HG02943 (cell line): ENCODE measurements around the gene TERT.
"Not testable (repeated sequence)": the region's sequence is repeated elsewhere in the genome, so short reads cannot be mapped to it uniquely, and the experiment has no call there.

Experiments
- ATAC-seq: cut with Tn5 transposase; IDR thresholded peaks from one replicate; pipeline ENCODE4 v1.9.1; 2021; ENCODE audit warnings: mild to moderate bottlenecking, low read depth, moderate library complexity; ENCODE audit not compliant: unreplicated experiment

The TERT gene

DNA sequence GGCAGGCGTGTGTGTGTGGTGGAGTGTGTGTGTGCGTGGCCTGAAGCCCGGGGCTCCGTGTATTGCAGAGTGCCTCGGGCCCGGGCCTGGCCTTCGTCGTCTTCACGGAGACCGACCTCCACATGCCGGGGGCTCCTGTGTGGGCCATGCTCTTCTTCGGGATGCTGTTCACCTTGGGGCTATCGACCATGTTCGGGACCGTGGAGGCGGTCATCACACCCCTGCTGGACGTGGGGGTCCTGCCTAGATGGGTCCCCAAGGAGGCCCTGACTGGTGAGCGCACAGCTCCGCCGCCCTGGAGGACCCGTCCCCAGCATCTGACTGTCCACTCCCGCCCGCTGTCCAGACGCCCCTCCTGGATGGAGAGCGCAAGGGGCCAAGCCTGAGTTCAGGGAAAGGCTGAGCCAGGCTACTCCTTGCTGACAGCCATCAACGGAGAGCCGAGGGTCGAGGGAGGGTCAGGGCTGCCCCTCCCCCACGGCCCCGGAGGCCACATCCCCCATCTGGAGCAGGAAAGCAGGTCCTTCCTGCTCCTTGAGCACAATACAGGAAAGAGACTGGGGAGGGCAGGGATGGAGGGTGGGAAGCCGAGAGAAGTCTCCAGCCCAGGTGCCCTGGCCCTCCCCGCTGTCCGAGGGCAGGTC lies 51.3 kb downstream of the TERT start:
- ATAC-seq: no peak

DNA sequence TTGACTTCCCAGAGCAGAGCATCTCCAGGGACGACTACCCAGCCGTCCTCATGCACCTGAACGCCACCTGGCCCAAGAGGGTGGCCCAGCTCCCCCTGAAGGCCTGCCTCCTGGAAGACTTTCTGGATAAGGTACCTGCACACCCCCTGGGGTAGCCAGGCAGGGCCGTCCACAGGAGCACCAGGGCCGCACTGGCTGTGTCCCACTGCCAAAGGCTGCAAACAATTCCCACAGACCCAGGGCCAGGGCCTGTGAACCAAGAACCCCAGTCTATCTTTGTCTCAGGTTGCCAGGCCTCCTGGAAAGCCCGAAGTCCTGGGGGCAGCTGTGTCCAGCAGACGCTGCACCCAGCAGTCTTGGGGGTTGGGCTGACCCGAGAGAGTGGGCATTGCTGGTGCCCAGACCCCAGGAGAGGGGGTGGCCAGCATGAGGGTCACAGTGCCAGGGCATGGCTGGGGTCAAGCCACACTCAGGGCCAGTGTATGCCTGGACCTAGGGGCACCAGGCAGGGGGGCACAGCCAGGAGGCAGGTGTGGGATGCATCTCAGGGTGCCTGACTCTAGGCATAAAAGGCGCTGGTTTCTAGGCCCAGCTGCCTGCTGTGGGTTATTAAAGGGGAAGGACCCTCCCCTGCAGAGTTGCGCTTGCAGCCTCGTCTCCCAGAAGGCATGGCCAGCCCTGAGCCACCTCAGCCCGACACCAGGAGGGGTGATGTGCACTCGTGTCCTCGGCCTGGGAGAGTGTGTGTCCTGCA lies 52.0 kb downstream of the TERT start:
- no peak for ATAC-seq

DNA sequence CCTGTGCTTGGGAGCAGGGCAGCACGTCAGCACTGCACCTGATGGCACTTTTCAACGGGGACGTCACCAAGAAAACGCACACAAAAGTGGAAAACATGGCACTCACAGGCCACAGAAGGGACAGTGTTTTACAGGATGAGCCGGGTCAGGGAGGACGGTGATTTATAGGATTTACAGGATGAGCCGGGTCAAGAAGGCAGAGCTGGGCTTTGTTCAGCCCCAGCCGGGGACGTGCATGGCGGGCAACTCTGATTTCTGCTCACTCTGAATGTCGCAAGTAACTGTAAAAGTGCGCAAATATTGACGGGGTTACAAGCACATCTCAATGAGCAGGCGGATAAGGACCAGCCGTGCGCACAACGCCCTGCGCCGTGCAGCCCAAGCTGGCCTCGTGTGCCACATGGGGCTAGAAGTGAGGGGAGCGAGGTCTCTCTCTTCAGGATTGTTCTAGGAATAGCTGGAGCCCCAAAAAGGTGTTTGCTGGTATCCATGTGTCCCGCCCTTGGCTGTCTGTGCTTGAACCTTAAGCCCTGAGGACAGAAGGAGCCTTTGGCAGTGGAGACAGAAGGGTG lies 53.3 kb downstream of the TERT start:
- no peak for ATAC-seq

DNA sequence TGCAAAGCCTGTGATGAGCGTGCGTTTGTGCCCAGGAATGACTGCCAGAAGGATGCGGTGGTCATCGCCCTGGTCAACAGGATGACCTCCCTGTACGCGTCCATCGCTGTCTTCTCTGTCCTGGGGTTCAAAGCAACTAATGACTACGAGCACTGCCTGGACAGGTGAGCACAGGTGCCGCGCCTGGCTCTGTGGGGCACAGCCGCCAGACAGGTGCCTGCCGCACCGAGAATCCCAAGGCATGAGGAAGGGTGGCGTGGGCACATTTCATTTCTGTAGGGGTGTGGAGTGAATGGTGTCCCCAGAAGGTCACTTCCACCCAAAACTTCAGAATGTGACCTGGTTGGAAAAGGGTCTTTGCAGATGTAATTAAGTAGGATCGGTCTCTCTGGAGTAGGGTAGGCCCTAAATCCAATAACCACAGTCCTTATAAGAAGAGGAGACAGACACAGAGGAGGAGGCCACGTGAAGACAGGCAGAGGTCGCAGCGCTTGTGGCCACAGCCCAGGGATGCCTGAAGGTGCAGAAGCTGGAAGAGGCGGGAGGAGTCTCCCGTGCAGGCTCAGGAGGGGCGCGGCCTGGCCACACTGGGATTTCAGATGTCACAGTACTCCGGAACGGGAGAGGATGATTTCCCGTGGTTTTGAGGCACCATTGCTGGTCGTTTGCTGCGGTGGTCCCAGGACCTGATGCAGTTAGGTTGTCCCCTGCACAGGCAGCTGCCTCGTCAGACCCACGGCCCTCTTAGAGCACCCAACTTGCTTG lies 54.2 kb downstream of the TERT start:
- ATAC-seq: no peak

DNA sequence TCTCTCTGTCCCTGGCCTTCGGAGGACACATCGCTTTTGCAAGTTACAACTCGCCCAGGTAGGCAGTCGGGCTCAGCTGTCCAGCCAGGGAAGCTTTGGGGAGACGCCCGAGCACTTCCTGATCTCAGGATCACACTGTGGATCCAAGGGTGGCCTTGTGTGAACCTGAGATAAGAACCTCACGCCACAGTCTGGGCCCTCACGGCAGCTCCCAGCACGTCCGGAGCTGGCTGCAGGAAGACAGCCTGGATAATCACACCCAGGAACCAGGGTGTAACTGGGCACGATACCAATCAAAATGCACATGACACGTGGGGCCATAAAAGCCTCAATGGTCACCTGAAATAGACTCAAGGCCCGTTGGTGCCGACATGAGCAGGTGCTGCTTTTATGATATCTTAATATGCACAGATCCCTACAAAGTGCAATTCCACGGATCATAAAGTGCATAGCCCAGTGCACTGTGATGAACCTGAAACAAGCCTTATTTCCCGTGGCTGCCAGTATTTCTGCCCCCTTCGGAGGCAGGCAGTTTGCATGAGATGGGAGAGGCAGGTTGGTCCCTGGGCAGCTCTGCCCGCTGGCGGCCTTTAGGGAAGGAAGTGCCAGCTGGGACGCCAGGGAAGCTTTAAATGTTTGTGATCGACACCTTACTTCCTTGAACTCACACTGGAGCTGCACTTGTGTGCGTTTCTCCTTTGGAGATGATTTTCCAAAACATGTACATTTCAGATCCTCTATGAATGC lies 55.2 kb downstream of the TERT start:
- no peak for ATAC-seq

- no peak for ATAC-seq
Observed at GRCh38 chr5:1235838-1236237, 59.0 kb downstream of the TERT start.

- no peak for ATAC-seq
Observed at GRCh38 chr5:1235379-1235778, 59.5 kb downstream of the TERT start.

GRCh38 chr5:1232780-1233179 lies 62.1 kb downstream of the TERT start:
- no peak for ATAC-seq

GRCh38 chr5:1231354-1231905 lies 63.4 kb downstream of the TERT start:
- ATAC-seq: no peak

DNA sequence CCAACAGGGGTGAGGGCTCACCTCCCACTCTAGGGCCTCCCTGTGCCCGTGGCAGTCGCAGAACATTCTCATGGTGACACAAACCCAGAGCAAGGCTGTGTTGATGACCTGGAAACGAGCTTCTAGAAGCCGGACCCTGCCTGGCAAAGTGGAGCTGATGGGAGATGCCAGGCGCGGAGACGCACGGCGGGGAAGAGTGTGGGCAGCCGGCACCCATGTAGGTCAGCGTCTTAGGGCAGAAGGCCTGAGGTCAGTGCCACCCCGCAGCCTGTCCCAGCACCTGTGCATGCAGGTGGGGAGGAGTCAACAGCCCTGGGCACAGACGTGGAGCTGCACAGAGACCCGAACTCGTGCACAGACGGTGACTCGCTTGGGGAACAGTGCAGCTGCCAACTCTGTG lies 64.3 kb downstream of the TERT start:
- no peak for ATAC-seq

DNA sequence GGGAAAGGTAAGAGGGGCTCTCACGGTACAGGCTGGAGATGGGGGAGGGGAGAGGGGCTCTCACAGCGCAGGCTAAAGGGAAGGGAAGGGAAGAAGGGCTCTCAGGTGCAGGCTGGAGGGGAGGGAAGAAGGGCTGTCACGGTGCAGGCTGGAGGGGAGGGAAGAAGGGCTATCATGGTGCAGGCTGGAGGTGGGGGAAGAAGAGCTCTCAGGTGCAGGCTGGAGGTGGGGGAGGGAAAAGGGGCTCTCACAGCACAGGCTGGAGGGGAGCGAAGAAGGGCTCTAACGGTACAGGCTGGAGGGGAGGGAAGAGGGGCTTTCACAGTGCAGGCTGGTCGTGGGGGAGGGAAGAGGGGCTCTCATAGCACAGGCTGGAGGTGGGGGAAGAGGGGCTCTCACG lies 65.0 kb downstream of the TERT start:
- no peak for ATAC-seq

DNA sequence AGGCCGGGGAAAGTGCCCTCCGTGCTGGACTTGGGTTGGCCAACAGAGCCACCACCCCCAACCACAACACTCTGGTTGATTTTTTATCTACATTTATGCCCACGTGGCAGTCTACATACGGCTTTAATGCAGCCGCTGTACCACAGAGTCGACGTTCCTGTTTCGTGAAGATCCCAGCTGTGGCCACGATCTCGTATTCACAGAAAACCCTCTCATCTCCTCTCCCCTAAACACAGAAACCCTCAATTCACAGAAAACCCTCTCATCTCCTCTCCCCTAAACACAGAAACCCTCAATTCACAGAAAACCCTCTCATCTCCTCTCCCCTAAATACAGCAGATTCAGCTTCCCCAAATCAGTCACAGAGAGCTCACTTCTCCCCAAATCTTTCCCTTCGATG lies 65.8 kb downstream of the TERT start:
- ATAC-seq: not testable (repeated sequence)

DNA sequence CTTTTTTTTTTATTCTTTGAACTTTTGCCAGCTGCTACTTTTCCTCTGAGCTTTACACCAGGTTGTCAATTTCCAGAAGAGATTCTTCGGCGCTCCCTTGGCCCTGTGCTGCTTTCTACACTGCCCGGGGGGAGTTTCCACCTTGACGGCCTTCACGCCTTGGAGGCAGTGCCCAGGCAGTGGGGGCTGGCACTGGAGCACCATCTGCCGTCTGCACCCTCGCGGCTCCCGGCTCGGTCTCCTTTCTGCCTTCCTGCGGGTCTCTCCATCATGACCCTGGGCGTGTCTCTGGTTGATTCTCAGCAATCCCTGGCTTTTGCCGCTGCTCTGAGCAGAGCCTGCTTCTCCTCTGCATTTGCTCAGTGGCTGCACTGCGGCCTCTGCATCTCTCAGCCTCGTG lies 66.7 kb downstream of the TERT start:
- ATAC-seq: no peak

DNA sequence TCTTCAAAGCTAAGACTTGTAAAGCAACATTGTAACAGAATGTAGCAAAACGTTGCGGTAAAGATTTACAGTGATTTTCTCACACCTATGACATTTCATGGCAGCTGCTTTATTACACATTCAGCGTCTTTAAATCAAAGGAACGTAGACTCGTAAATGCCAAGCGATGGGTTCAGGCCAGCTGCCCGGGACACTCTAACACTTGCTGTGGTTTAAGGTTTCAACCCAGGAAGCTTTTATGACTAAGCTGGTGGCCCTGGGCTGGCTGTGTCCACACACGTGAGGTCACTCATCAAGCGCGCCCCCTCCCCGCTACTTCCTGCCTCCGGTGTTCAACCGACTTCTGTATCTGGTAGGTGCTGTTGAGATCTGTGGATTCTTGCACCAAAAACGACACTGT lies 67.2 kb downstream of the TERT start:
- no peak for ATAC-seq

- no peak for ATAC-seq
Observed at GRCh38 chr5:1226839-1227581, 67.9 kb downstream of the TERT start.

DNA sequence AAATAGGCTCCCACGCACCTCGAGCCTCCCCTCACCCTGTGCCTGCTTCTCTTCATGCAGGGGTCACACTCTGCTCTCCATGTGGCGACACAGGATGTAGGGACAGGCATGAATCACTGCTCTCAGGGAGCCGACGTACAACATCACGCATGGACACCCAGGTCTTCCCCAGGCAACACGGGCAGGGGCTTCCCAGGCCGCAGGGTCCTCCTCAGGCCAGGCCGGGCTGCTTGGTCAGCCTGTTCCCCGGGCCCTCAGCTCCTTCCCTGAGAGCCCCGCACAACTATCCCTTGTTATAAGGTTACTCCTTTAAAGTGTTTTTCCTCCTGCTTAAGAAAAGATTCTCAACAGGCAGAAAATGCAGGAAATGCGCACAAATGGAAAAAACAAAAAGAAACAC lies 68.6 kb downstream of the TERT start:
- ATAC-seq: no peak

- ATAC-seq: no peak
Observed at GRCh38 chr5:1225081-1225480, 69.8 kb downstream of the TERT start, which contains the start of gene SLC6A18. Gene SLC6A18, plus strand, starts transcription at chr5:1225381. Its CDS starts 97 bp downstream, at chr5:1225478.

DNA sequence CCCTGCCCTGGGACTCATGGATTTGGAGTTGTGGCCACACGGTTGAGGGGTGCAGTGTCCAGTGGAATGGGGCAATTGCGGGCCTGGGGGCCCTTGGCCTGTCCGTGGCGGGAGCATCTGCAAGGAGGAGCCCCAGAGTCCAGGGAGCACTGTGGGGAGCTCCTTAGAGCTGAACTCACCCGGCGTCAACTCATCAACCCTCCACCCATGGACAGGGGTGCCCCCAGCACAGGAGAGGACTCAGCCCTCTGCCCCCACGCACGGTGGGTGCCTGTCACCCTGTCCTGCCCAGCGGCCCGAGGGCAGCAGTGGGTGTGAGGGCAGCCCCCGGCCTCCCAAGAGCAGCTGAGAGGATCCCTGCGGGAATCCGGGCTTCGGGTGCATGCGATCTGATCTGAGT lies 70.2 kb downstream of the TERT start:
- ATAC-seq: no peak

GRCh38 chr5:1223278-1223670 lies 71.6 kb downstream of the TERT start:
- ATAC-seq: no peak
